GM19351 (cell line): ENCODE data around the gene RAP1GAP.

Experiments used
- ATAC-seq: cut with Tn5 transposase; IDR thresholded peaks from one replicate; pipeline ENCODE4 v1.9.1; 2021; ENCODE audit warnings: mild to moderate bottlenecking, moderate library complexity; ENCODE audit not compliant: unreplicated experiment

RAP1GAP gene

GRCh38 chr1:21669258-21670058 lies at the start of gene RAP1GAP:
Gene RAP1GAP (minus strand): TSS chr1:21669357. CDS start chr1:21620032, 49,325 bp downstream.
- no peak for ATAC-seq

- ATAC-seq: no peak
These were observed 47.0 kb upstream of the RAP1GAP start for GRCh38 chr1:21716169-21716568.

- no peak for ATAC-seq
These were observed 38.7 kb upstream of the RAP1GAP start for GRCh38 chr1:21707891-21708290.

GRCh38 chr1:21707086-21707840 lies 38.1 kb upstream of the RAP1GAP start:
- no peak for ATAC-seq

- ATAC-seq: no peak
These were observed 37.1 kb upstream of the RAP1GAP start for GRCh38 chr1:21706151-21706835.

DNA sequence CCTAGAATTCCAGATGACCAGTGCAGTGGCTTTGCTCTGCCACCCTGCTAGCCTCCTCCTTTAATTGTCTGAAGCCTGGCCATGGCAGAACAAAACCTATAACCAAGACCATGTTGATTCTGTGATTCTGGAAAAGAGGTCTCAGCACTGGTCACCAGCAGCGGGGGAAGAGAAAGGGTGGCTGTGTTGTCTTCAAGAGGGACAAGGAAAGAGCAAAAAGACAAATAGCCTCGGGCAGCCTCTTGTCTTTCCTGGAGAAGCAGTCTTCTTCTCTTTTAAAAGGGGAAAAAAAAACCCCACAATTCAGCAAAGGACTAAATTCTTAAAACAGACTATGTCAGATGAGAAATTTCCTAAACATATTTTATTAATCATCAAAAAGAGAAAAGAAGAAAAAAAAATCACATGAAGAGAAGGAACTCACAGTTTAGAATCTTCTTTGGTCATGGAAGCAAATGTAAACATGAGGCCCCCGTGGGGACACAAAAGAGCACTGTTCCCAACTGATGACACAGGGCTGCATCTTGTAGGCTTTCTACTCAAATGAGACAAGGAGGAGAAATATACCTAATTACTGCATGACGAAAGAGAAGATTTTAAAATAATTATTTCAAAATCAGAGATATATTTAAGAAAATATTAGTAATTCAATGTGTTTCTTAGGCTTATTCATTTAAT lies 36.3 kb upstream of the RAP1GAP start:
- no peak for ATAC-seq

GRCh38 chr1:21704145-21704544 lies 35.0 kb upstream of the RAP1GAP start:
- no peak for ATAC-seq

DNA sequence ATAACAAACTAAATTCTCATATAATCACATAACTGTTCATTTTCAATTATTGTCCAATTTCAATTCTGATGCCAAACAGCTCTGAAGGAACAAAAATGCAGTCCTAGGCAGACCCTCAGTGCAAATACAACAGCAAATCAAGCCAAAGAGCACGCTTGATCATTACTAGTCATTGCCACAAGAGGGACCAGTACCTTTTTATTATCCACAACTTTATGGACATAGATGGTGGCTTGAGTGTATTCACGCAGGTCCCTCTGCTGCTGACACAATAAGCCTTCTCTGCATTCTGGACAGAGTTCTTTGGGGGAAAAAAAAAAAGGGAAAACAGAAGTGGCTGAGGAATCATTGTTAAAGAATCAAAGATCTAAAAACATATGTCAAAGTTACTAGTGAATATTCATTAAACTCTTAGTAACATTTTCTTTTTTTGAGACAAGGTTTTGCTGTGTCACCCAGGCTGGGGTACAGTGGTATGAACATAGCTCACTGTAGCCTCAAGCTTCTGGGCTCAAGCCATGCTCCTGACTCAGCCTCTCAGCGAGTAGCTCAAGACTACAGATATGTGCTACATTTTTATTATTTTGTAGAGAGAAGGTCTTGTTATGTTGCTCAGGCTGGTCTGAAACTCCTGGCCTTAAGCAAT lies 34.3 kb upstream of the RAP1GAP start:
- no peak for ATAC-seq

GRCh38 chr1:21702780-21703179 lies 33.6 kb upstream of the RAP1GAP start:
- ATAC-seq: no peak

DNA sequence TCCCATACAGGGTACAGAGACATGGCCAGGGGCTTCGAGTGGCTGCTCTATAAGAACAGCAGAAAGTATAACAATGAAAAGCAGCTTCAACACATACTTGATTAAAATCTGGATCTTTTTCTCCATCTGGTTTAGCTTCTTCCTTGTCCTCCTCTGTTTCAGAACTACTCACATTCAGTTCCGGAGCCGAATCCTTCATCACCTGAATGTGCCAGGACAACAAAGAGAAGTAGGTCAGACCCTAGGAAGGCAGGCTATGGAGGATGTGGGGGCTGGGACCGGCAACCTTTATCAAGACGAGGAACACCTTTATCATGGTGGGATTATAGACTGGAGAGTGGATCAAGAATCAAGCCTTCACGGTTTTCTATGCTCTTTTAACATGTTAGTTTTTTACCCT lies 32.2 kb upstream of the RAP1GAP start:
- ATAC-seq: no peak

- ATAC-seq: no peak
These were observed 30.9 kb upstream of the RAP1GAP start for GRCh38 chr1:21700094-21700493.

DNA sequence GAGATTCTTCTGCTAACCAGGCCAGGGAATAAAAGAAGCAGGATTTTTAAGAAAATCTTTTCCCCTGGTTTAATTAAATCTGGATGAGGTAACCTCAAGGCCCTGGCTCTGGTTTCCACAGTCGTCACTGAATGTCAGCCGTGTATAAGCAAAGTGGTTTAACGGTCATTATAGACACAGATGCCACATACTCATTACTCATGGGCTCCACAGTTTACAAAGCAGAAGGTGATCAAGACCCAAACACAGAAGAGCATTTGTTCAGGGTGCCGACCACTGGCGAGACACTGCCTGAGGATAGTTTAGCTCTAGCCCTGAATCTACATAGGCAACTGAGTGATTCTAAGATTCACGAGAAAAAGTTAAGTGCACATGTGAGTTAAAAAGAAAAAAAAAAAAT lies 27.8 kb upstream of the RAP1GAP start:
- ATAC-seq: no peak

GRCh38 chr1:21693732-21694131 lies 24.6 kb upstream of the RAP1GAP start:
- no peak for ATAC-seq

DNA sequence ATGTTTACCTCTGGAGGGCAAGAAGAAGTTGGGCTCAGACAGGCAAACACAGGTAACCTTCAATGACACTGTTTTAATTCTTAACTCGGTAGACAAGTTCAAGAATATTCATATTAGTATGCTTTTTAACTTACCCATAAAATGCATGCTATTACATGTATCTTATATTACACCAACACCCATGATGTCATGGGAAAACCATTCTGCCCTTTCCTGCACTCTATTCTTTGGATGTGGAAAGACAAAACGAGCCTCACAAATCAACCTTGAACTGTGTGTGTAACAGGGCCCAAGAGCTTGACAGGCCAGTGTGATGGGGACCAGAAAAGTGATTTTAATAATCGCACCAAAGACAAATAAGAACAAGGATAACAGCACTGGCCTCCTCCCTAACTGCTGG lies 22.6 kb upstream of the RAP1GAP start:
- ATAC-seq: no peak

GRCh38 chr1:21689661-21690372 lies 20.7 kb upstream of the RAP1GAP start:
- ATAC-seq: no peak

GRCh38 chr1:21687081-21687529 lies 17.9 kb upstream of the RAP1GAP start:
- no peak for ATAC-seq

- ATAC-seq: no peak
These were observed 17.0 kb upstream of the RAP1GAP start for GRCh38 chr1:21685946-21686678.

DNA sequence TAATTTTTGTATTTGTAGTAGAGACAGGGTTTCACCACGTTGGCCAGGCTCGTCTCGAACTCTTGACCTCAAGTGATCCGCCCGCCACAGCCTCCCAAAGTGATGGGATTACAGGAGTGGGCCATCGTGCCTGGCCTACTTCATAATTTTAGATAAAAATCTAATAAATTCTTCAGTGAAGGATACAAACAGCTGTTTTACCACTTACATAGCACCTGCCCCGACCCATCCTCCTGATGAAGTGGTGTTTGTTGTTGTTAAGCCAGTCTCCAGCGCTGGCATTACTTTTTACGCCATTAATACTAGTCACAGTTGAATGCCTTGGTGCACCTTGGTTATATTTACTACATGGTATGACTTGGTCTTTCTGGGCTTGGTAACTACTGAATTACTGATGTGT lies 12.3 kb upstream of the RAP1GAP start:
- ATAC-seq: no peak

DNA sequence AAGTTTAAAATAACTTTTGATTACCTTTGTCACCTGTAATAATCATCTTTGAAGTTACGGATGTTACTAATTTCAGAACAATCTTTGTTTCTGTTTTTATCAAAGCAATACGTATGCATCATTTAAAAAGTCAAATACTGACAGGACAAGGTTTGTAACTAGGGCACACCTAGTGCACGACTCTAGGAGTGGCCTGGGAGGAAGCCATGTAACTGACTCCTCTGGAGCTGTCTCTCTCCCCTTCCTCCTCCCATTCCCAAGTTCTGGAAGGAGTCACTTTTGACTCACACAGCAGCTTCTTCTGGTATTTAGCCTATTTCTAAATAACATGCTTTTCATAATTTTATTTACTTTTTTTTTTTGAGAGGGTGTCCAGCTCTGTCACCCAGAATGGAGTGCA lies 11.8 kb upstream of the RAP1GAP start:
- ATAC-seq: no peak
